Psoas muscle (tissue), 8 donors: Measurements from ENCODE around the gene NSMF. TPM values are rescaled to one million over a fixed set of nuclear protein-coding genes. Genes with fewer than 3 reads are reported as not detected.
A peak's percentile ranks its signal among the peaks of the same experiment; 100 is the strongest.

ENCODE experiments used
- ATAC-seq, 4 donors: fragments of 200-7000 bp; cut with Tn5 transposase; one replicate each; pipeline ENCODE4 v1.9.1; 2020; ENCODE audit warnings: moderate library complexity in 3 of 4, mild to moderate bottlenecking in 2 of 4
- DNase-seq, 2 donors: peaks; one replicate each; pipeline ENCODE4 v3.0.0-alpha.2; 2020
- H3K27ac ChIP-seq: fragments of 200-600 bp; one replicate; pipeline ENCODE4 v1.8.0; 2022
- H3K27me3 ChIP-seq, 3 donors: fragments of 200-600 bp in 1 of 3; one replicate each; pipeline versions ENCODE4 v1.6.1 to v1.8.0; 2013 to 2022; ENCODE audit warnings: low read length in 2 of 3, mild to moderate bottlenecking in 2 of 3, moderate library complexity in 1 of 3; ENCODE audit not compliant: insufficient read depth in 3 of 3
- H3K36me3 ChIP-seq, 2 donors: fragments of 200-600 bp in 1 of 2; one replicate each; pipeline versions ENCODE4 v1.6.1 to v1.8.0; 2013 to 2022; ENCODE audit warnings: low read depth in 1 of 2, mild to moderate bottlenecking in 1 of 2, moderate library complexity in 1 of 2; ENCODE audit not compliant: insufficient read depth in 1 of 2
- H3K4me1 ChIP-seq: fragments of 200-600 bp; one replicate; pipeline ENCODE4 v1.8.0; 2022
- H3K4me3 ChIP-seq: fragments of 200-600 bp; one replicate; pipeline ENCODE4 v1.8.0; 2022; ENCODE audit warnings: mild to moderate bottlenecking
- H3K9me3 ChIP-seq: fragments of 200-600 bp; one replicate; pipeline ENCODE4 v1.8.0; 2022
- CTCF ChIP-seq: fragments of 200-600 bp; IDR thresholded peaks from one replicate; pipeline ENCODE4 v1.8.0; 2022; ENCODE audit warnings: antibody characterized with exemption
- WGBS, 3 donors: extraction: QIAGEN DNeasy Blood & Tissue Kit; methylation state at CpG; one replicate each; pipeline versions ENCODE4 v1.1.6 to v1.1.7; 2013; 5-methylcytosine and 5-hydroxymethylcytosine counted together
- intact Hi-C, 2 donors: fragments of 100-400 bp; cut with DNase I; formaldehyde crosslinking; loops; one replicate each; pipeline versions ENCODE4 v1.11.0 to v1.14.2; 2022
- polyA plus RNA-seq, 3 donors: library from polyadenylated mRNA; stranded (reverse); fragments of 200-250 nt; gene quantifications; one replicate each; pipeline ENCODE4 v1.2.3, GENCODE V29; 2013
- total RNA-seq, 4 donors: library from RNA; stranded (reverse); fragmentation: NEBNext Ultra II Directional in 2 of 4; extraction: Animal tissue kit (Norgen Biotek cat#: 25700) in 2 of 4; gene quantifications; one replicate each; pipeline versions ENCODE4 v1.2.1 to v1.2.4, GENCODE V29; 2021 to 2023
- donor health status: healthy with polysubstance abuse.
- donor health status: DM: no; HTN: no; CAD: no; lungs with moderate emphysema.
- donor health status: Bipolar disorder and iron deficiency.
- donor health status: healthy.
- donor health status: DM: yes; HTN: yes; CAD: no.
- donor health status: DM: no; HTN: no; CAD: no.
- donor health status: DM: no; HTN: no; CAD: no.
- donor health status: DM: yes; HTN: yes; CAD: no.

Gene NSMF
- total and polyA plus RNA-seq, 7 donors: 4.8 to 11.2 (median 6.4) TPM

- DNase-seq (peak; percentile 16 to 51), ATAC-seq (no peak)
- no peak overlapping the region for H3K4me3 ChIP-seq
- WGBS, 3 donors: 92 to 94% (median 94%) methylated on average over 21 to 25 of the region's 25 CpGs
- no peak for TF ChIP-seq CTCF
- no peaks in the 10 kb centered on the region for H3K27me3 ChIP-seq
- H3K4me1 ChIP-seq: peaks cover 8% of the 10 kb centered on the region
- intact Hi-C loops: no loop called here
- H3K9me3 ChIP-seq: no peaks in the 10 kb centered on the region
- H3K36me3 ChIP-seq: peaks cover 0 to 32% of the 10 kb centered on the region in 2 donors
- no peak overlapping the region for H3K27ac ChIP-seq
These were observed 3.4 kb upstream of the NSMF start for GRCh38 chr9:137462396-137462985.

GRCh38 chr9:137461663-137462395, 2.7 kb upstream of the NSMF start:
- WGBS, 3 donors: 67 to 87% (median 86%) methylated on average over 44 to 52 of the region's 52 CpGs
- DNase-seq (peak; percentile 51 to 79), ATAC-seq (no peak)
- H3K9me3 ChIP-seq: no peaks in the 10 kb centered on the region
- peaks cover 0 to 34% of the 10 kb centered on the region in 2 donors for H3K36me3 ChIP-seq
- TF ChIP-seq CTCF: no peak
- no peaks in the 10 kb centered on the region for H3K27me3 ChIP-seq
- H3K27ac ChIP-seq: no peak overlapping the region
- intact Hi-C loops: no loop called here
- H3K4me1 ChIP-seq: peaks cover 8% of the 10 kb centered on the region
- no peak overlapping the region for H3K4me3 ChIP-seq

GRCh38 chr9:137461316-137461662, 2.2 kb upstream of the NSMF start:
- intact Hi-C loops: no loop called here
- H3K4me3 ChIP-seq: no peak overlapping the region
- no peaks in the 10 kb centered on the region for H3K27me3 ChIP-seq
- no peak overlapping the region for H3K27ac ChIP-seq
- peaks cover 0 to 39% of the 10 kb centered on the region in 2 donors for H3K36me3 ChIP-seq
- ATAC-seq (no peak), DNase-seq (peak in 1 of 2 donors; percentile 50)
- H3K9me3 ChIP-seq: no peaks in the 10 kb centered on the region
- no peak for TF ChIP-seq CTCF
- H3K4me1 ChIP-seq: peaks cover 8% of the 10 kb centered on the region
- 89 to 97% (median 92%) methylated on average over 19 to 21 of the region's 21 CpGs for WGBS, 3 donors

GRCh38 chr9:137460363-137461315, 1.5 kb upstream of the NSMF start:
- Histone ChIP-seq H3K36me3 (peaks cover 0 to 46% of the 10 kb centered on the region in 2 donors), H3K4me1 (peaks cover 8% of the 10 kb centered on the region), H3K27me3 (no peaks in the 10 kb centered on the region), H3K9me3 (no peaks in the 10 kb centered on the region), H3K4me3 (no peak overlapping the region), H3K27ac (no peak overlapping the region)
- ATAC-seq (no peak), DNase-seq (peak; percentile 17 to 50)
- 92 to 94% (median 94%) methylated on average over 27 to 31 of the region's 31 CpGs for WGBS, 3 donors
- TF ChIP-seq CTCF: no peak
- intact Hi-C loops: no loop called here
